Measurements from ENCODE around the gene GCM1. TPM values are rescaled to one million over a fixed set of nuclear protein-coding genes. Genes with fewer than 3 reads are reported as not detected.
"Not testable (repeated sequence)": the region's sequence is repeated elsewhere in the genome, so short reads cannot be mapped to it uniquely, and the experiment has no call there.

The GCM1 gene
- total RNA-seq, 1 donor from 2014 or later: not detected

DNA sequence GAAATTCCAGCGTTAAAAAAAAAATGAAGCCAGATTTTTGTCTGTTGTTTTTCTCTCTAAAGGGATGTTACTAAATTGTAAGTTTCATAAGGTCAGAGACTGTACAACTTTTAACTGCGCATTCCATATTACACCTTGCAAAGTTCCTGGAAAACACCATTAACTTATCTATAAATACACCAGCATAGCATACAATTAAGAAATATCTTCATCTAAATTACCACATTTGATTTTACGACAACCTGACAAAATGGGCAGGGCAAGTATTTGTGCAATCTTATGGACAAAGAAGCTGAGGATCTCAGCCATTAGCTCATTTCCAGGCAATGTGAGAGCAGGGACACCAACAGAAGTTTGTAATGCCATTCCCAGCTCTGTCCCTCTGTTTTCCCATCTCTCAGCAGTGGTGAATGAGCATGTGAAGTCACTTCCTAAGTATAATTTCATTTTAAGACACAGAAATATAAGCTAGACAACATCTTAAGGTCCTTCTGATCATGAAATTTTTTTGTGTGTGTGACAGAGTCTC, 12.9 kb upstream of the GCM1 start:
- H3K27ac Mint-ChIP-seq (ENCODE audit: unreplicated experiment): no peak overlapping the region
- H3K27me3 Mint-ChIP-seq (ENCODE audit: unreplicated experiment): no peaks in the 10 kb centered on the region
- TF ChIP-seq, protein P1, sequence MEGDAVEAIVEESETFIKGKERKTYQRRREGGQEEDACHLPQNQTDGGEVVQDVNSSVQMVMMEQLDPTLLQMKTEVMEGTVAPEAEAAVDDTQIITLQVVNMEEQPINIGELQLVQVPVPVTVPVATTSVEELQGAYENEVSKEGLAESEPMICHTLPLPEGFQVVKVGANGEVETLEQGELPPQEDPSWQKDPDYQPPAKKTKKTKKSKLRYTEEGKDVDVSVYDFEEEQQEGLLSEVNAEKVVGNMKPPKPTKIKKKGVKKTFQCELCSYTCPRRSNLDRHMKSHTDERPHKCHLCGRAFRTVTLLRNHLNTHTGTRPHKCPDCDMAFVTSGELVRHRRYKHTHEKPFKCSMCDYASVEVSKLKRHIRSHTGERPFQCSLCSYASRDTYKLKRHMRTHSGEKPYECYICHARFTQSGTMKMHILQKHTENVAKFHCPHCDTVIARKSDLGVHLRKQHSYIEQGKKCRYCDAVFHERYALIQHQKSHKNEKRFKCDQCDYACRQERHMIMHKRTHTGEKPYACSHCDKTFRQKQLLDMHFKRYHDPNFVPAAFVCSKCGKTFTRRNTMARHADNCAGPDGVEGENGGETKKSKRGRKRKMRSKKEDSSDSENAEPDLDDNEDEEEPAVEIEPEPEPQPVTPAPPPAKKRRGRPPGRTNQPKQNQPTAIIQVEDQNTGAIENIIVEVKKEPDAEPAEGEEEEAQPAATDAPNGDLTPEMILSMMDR (IDR thresholded peaks at IDR 0.05; ENCODE audit: unreplicated experiment): no peak
- no peaks in the 10 kb centered on the region for H3K4me1 Mint-ChIP-seq (ENCODE audit: unreplicated experiment)
- H3K9me3 Mint-ChIP-seq (ENCODE audit: unreplicated experiment): no peaks in the 10 kb centered on the region
- no peak for DNase-seq (ENCODE audit: low spot score)
- no peaks in the 10 kb centered on the region for H3K36me3 Mint-ChIP-seq (ENCODE audit: low read depth, unreplicated experiment)
- no peak overlapping the region for H3K4me3 Mint-ChIP-seq (ENCODE audit: unreplicated experiment)

GRCh38 chr6:53159558-53159957, 10.9 kb upstream of the GCM1 start:
- Mint-ChIP-seq H3K27ac (ENCODE audit: unreplicated experiment) (no peak overlapping the region), H3K36me3 (ENCODE audit: low read depth, unreplicated experiment) (no peaks in the 10 kb centered on the region), H3K9me3 (ENCODE audit: unreplicated experiment) (no peaks in the 10 kb centered on the region), H3K27me3 (ENCODE audit: unreplicated experiment) (no peaks in the 10 kb centered on the region), H3K4me3 (ENCODE audit: unreplicated experiment) (no peak overlapping the region), H3K4me1 (ENCODE audit: unreplicated experiment) (no peaks in the 10 kb centered on the region)
- TF ChIP-seq, protein P1 (IDR thresholded peaks at IDR 0.05; ENCODE audit: unreplicated experiment): no peak
- no peak for DNase-seq (ENCODE audit: low spot score)

DNA sequence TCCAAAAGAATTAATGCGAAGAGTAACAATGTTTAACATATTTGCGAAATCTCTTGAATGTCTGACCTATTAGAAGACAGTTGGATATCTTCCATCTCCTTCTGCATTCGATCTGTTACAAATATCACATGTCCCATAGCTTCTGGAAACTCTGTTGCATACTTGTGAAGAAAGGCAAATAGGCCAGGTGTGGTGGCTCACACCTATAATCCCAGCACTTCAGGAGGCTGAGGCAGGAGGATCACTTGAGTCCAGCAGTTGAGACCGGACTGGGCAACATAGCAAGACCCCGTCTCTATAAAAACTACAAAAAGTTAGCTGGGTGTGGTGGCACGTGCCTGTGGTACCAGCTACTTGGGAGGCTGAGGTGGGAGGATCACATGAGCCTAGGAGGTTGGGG, 9.4 kb upstream of the GCM1 start:
- not testable (repeated sequence) for H3K9me3 Mint-ChIP-seq (ENCODE audit: unreplicated experiment); H3K27ac Mint-ChIP-seq (ENCODE audit: unreplicated experiment); H3K27me3 Mint-ChIP-seq (ENCODE audit: unreplicated experiment); H3K4me1 Mint-ChIP-seq (ENCODE audit: unreplicated experiment); DNase-seq (ENCODE audit: low spot score); H3K4me3 Mint-ChIP-seq (ENCODE audit: unreplicated experiment); H3K36me3 Mint-ChIP-seq (ENCODE audit: low read depth, unreplicated experiment)

- H3K36me3 Mint-ChIP-seq (ENCODE audit: low read depth, unreplicated experiment); H3K27me3 Mint-ChIP-seq (ENCODE audit: unreplicated experiment); H3K4me3 Mint-ChIP-seq (ENCODE audit: unreplicated experiment); DNase-seq (ENCODE audit: low spot score); H3K4me1 Mint-ChIP-seq (ENCODE audit: unreplicated experiment); H3K9me3 Mint-ChIP-seq (ENCODE audit: unreplicated experiment); H3K27ac Mint-ChIP-seq (ENCODE audit: unreplicated experiment): not testable (repeated sequence)
Measured at GRCh38 chr6:53155279-53155678, 6.6 kb upstream of the GCM1 start.

- TF ChIP-seq, protein P1 (IDR thresholded peaks at IDR 0.05; ENCODE audit: unreplicated experiment): no peak
- H3K27ac Mint-ChIP-seq (ENCODE audit: unreplicated experiment): no peak overlapping the region
- no peaks in the 10 kb centered on the region for H3K4me1 Mint-ChIP-seq (ENCODE audit: unreplicated experiment)
- no peaks in the 10 kb centered on the region for H3K36me3 Mint-ChIP-seq (ENCODE audit: low read depth, unreplicated experiment)
- H3K9me3 Mint-ChIP-seq (ENCODE audit: unreplicated experiment): no peaks in the 10 kb centered on the region
- no peak overlapping the region for H3K4me3 Mint-ChIP-seq (ENCODE audit: unreplicated experiment)
- H3K27me3 Mint-ChIP-seq (ENCODE audit: unreplicated experiment): peaks cover 4% of the 10 kb centered on the region
- DNase-seq (ENCODE audit: low spot score): no peak
Measured at GRCh38 chr6:53154794-53155193, 6.2 kb upstream of the GCM1 start.

GRCh38 chr6:53154071-53154470, 5.4 kb upstream of the GCM1 start:
- no peak for DNase-seq (ENCODE audit: low spot score)
- no peaks in the 10 kb centered on the region for H3K4me1 Mint-ChIP-seq (ENCODE audit: unreplicated experiment)
- H3K36me3 Mint-ChIP-seq (ENCODE audit: low read depth, unreplicated experiment): no peaks in the 10 kb centered on the region
- peaks cover 4% of the 10 kb centered on the region for H3K27me3 Mint-ChIP-seq (ENCODE audit: unreplicated experiment)
- no peak overlapping the region for H3K4me3 Mint-ChIP-seq (ENCODE audit: unreplicated experiment)
- H3K27ac Mint-ChIP-seq (ENCODE audit: unreplicated experiment): no peak overlapping the region
- TF ChIP-seq, protein P1 (IDR thresholded peaks at IDR 0.05; ENCODE audit: unreplicated experiment): no peak
- no peaks in the 10 kb centered on the region for H3K9me3 Mint-ChIP-seq (ENCODE audit: unreplicated experiment)

Measured in endothelial cell (in vitro differentiated cells).